CD4-positive, alpha-beta T cell treated with Interleukin-4 for 1 hour (primary cell): ENCODE results near the gene TTC34.

Experiments used
- DNase-seq, 2 donors: peaks; one replicate each; pipeline ENCODE4 v3.0.0-alpha.2; 2020 to 2022

TTC34 gene

GRCh38 chr1:2602311-2602835 lies 199.1 kb downstream of the TTC34 start:
- DNase-seq = peak in 1 of 2 donors; percentile 5

DNA sequence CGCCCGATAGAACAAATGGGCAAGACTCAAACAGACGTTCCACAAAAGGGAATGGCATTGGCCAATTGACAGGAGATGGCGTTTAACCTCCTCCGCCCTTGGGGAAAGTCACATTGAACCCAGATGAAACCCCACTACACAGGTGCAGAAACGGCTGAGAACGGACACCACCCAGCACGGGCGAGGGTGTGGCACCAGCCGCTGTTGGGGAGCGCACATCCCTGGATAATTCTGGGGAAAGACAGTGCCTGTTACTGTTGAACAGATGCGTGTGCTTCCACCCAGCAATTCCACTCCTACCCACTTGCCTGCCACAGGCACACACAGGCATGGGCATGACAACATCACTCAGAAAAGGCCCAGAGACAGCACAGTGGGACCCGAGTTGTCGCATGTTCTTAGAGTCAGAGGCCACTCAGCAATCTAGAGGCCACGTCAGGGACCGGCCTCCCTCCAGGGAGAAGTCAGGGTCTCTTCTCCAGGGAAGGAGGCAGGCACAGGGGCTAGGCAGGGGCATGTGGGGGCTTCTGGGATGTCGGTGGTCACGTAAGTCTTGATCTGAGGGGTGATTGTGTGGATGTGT lies 199.7 kb downstream of the TTC34 start:
- DNase-seq = peak in 1 of 2 donors; percentile 2

DNA sequence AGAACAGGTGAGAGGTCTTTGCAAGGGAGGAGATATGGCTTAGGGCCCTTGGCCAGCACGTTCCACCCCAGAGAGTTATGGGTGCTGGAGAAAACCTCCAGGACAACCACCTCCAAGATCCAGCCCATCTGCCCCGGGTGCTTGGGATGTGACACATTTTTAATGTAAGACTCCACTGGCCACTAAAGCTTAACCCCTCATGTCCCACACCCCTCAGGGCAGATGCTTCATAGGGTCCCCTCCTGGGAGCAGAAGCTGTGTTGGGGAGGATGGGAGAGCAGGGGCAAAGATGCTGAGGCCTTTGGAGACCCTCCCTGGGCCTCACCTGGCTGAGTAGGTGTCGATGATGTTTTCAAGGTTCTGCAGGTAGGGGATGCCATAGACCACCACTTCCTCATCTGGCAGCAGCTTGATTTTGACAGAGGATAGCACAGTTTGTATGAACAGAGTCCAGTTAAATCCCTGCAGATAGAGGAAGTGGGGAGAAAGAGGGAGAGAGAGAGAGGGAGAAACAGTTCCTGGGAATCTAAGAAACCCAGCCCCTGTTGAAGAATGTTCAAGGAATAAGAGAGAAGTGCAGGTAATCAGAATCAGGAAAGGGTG lies 203.1 kb downstream of the TTC34 start:
- DNase-seq = peak in 1 of 2 donors; percentile 9

DNA sequence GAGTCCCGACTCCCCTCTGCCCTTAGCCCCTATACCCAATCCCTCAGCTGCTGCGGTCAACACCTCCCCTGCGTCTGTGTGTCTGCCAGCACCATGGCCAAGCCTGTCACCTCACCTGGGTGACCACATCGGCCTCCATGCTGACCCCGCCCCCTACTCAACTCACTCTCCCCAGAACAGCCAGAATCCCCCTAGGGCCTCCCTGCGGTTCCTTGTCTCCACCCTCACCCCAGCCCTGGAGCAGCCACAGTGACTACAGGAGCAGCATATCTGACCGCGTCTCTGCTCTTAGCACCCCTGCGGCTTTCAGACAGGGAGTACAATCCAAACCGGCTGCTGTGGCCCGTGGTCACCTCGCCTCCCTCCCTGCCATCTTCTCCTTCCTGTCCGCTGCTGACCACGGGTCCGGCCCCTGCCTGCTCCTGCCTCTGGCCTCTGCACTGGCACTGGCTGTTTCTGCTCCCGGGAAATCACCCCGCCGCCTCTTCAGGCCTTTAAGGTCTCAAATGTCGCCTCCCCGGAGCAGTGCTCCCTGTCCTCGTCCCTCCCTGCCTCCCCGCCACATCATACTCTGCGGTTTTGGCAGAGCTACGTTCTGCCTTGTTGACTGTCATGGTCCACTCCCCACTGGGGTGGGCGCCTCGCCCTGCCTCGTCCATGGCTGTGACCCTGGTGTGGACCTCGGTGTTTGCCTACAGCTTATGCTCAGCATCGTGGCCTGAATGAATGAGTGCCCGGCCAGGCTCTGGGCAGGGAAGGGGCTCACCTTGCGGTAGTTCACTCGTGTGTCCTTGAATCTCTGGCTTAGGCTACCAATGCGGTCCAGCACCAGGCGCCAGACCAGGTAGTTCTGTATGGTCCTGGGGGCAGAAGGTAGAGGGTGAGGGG lies 203.8 kb downstream of the TTC34 start:
- DNase-seq = no peak

- DNase-seq = no peak
These were observed 204.8 kb downstream of the TTC34 start for GRCh38 chr1:2596530-2597333.

DNA sequence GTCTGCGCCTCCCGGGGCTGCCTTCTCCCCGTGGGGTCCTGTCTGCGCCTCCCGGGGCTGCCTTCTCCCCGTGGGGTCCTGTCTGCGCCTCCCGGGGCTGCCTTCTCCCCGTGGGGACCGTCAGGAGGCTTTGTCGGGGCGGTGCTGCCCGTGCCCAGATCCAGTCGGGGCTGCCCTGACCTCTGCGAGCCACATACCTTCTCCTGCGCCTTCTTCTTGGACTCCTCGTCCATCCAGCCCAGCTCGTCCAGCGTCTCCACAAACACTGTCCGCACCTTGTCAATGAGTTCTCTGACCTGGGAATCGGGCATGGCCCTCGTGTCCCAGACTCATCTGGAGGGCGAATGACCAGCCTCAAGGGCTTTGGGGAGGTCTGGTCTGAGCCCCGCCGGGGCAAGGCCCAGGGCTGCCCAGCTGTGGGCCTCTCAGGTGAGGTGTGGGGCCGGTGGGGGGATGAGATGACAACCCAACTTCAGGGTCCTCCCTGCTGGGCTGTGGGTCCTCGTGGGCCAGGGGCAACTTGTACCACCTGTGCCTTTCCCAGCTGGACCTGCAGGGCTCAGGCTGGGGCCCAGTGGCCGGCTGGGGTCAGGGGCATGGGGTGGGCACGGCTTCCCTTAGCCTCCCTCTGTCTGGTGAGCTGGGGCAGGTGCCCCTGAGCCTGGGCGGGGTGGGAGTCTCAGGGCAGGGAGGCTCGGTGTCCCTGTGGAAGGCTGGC lies 205.5 kb downstream of the TTC34 start:
- no peak for DNase-seq

DNA sequence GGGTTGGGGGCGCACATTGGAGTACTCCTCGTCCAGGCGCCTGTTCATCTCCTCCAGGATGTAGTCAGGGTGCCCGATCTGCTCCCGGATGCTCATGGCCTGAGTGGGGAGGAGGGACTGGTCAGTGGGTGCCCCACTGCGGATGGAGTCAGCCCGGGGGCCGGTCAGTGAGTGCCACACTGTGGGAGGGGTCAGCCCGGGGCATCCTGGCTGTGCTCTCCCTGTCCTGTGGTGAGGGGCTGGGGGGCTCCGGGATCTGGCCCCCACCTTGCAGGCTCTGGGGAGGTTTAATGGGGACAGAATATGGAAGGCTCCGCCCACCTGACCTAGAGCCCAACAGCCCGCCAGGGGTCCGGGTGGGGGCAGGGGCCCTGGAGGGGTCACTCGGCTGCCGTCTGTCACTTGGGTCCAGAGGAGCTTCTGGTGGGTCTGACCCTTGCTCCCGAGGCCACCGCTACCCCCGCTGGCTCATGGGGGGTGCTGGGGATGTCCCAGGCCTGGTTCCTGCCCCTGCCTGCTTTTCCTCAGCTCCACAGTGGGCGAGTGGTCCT lies 206.2 kb downstream of the TTC34 start:
- DNase-seq = no peak

DNA sequence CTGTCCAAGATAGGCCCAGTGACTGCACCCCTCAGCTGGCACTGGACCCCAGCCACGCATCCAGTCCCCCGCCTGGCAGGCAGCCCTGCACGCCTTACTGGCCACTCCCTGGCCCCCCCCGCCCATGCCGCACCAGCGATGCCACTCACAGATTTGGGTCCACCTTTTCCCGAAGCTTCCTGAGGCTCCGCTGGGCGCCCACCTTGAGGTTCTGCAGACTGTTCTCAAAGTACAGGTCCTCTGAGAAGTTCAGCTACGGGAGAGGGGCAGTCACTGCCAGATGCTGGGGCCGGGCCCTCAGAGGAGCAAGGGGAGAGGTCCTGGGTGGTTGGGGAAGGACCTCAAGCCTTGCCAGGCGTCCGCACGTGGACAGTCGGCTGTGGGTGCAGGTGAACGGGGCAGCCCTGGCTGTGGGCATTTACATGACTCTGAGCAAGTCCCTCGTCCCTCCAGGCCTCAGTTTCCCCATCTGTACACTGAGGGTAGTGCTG lies 206.8 kb downstream of the TTC34 start:
- DNase-seq = no peak

GRCh38 chr1:2594001-2594640 lies 207.4 kb downstream of the TTC34 start:
- no peak for DNase-seq

DNA sequence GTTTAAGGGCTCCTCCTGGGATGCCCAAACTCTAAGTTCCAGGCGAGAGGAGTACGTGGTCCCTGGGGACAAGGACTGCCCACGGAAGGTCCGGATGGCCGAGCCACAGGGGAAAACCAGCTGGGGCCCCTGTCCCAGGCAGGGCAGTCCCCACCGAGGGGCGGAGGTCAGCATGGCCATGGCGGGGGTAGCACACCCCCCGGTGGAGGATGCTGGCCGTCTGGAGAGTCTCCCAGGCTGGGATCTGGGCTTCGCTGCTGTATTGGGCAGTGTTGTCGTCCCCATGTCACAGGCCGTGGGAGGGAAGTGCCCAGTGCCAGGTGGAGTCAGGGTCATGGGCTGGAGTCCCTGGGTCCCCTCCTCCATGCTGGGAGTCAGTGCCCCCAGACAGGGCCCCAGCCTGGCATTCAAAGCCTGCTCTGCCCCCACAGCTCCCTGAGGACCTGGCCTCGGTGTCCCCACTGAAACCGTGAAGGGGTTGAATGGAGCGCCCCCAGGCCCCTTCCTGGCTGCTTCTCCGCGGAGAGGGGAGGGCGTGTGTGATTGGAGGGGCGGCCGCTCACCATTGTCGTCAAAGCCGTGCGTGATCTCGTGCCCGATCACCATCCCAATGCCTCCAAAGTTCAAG lies 208.1 kb downstream of the TTC34 start:
- no peak for DNase-seq

DNA sequence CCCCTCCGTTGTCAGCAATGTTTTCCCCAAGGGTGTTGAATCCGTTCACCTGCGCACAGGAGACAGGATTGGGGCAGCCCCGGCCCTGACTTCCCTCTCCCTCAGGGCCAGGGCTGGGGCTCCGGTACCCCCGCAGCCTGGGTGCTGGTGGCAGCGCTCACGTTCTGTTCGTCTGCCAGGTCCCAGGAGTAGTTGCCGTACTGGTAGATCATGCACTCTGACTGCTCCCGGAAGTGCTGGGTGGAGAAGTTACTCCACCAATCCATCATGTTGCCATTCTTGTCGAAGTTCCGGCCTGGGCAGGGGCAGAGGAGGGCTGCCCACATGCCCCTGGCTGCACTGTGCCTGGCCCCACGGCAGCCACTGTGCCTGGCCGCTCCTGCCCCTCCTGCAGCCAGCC lies 208.8 kb downstream of the TTC34 start:
- no peak for DNase-seq

- DNase-seq = no peak
These were observed 209.8 kb downstream of the TTC34 start for GRCh38 chr1:2591581-2592261.

GRCh38 chr1:2591233-2591580 lies 210.3 kb downstream of the TTC34 start:
- no peak for DNase-seq

GRCh38 chr1:2590233-2591141 lies 211.0 kb downstream of the TTC34 start:
- no peak for DNase-seq

DNA sequence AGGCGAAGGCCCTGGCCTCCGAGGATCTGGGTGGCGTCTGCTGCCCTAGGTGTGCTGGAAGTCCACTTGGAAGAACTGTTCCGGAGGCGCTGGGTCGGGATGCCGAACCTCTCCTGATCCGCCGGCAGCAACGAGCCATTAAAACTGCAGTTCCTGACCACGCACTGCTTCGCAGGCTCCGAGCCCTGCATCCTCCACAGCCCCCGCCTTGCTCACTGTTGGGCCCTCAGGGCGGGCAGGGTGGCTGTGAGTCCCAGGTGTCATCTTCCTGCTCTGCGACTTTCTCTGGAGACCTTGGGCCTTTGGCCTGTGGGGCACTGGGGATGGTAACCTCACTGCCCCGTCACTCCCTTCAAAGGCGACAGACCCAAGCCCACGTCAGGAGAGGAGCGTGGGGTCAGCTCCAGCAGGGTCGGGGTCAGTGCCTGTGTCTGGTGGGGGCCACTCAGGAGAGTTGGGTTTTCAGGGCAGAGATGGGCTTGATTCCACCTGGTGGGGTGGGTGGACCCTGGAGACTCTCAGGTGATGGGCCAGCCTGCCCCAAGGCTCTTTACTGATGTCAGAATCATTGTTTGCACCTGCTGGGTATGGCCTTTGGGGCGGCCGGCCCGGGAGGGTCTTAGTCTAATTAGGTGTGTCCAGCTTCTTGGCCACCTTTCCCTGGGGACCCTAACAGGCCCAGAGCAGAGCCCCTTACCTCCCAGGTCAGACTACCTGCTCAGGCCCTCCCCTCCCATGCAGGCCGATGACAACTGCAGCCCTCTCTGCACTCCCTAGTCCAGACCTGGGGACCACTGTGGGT lies 211.9 kb downstream of the TTC34 start:
- DNase-seq = no peak

DNA sequence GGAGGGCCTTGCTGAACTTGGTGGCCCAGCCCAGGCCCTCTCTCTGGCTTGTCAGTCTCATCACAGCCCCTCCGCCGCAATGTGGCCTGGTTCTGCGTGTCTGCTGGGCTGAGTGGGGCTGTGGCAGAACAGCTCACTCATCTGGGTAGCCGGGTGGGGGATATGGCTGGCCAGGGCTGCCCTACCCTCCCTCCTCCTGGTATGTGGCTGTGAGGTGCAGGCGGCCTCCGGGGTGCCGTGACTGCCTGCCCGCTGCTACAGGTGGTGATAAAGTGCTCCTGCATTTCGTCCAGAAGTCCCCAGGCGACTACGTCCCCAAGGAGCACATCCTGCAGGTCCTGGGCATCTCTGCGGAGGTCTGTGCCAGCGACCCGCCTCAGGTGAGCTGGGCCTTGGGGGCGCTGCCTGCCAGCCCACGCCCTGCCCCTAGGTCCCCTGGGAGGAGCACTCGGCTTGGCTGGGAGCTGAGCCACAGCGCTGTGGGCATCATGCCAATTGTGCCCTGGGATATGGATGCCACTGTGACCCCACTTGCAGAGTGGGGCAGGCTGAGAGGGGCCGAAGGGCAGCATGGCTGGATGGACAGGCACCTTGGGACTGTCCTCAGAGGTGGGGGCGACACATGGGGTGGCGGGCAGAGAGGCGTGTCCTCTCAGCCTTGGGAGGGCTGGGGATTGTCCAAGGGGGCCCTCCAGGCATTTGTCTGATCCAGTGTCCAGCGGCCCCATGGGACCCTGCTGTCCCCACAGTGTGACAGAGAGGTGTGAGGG lies 212.6 kb downstream of the TTC34 start:
- no peak for DNase-seq

GRCh38 chr1:2587860-2588571 lies 213.5 kb downstream of the TTC34 start:
- no peak for DNase-seq
